ENCODE data around the gene BIN2. TPM values are rescaled to one million over a fixed set of nuclear protein-coding genes. Genes with fewer than 3 reads are reported as not detected.

BIN2 gene
- total and polyA plus RNA-seq, 9 of the 15 experiments (the other 6 are each of a cell fraction or from before 2014, with no cell fraction given) = 0.04 to 0.39 (median 0.25) TPM; not detected in 1

DNA sequence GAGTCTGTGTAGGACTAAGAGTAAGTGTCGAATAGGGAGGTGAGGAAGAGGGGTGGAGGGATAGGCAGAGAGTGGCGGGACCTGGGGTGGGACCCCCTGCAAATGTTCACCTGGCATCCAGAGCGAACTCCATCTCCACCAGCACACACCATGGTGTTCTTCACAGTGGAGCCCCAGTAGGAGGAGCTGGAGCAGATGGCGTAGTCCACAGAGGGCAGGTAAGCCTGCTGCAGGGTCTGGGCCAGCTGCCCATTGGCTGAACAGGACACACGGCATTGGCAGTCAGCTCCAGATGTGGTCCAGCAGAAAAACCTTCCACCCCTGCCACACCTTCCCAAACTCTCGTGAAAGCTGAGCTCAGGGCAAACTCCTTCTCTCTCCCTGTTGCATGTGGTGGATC, 15.8 kb upstream of the BIN2 start:
- BruUV-seq (replicated peaks) = no TSS peak
- ChIA-PET CTCF (ENCODE audit: low intra/inter-chr PET ratio) (no interaction called here), POLR2A (interaction anchor here (0.7 to 0.8 kb wide), 2 partner anchors 156 to 752 kb away, joined by 3 read pairs; no protein-coding TSS in a partner anchor)
- Histone ChIP-seq H3K9me1 (ENCODE audit: control insufficient read depth, insufficient read depth, low read length) (no peaks in the 10 kb centered on the region), H3K4me2 (ENCODE audit: insufficient read depth, low read length) (no peak overlapping the region), H3K9ac (ENCODE audit: insufficient read depth in 1 of 2, low read depth in 2 of 2, low read length in 2 of 2) (peak overlapping the region in 1 of 2 experiments; percentile 50; a peak in 1 of 4 replicates), H4K20me1 (replicated peaks; ENCODE audit: control insufficient read depth, insufficient read depth, low read length) (no peaks in the 10 kb centered on the region), H3K27ac (ENCODE audit: extremely low read depth, low read depth, low read length) (no peak overlapping the region), H3K27me3 (ENCODE audit: control insufficient read depth in 2 of 2, insufficient read depth in 2 of 2, low read length in 2 of 2) (no peaks in the 10 kb centered on the region), H3K4me3 (no peak overlapping the region), H3K79me2 (ENCODE audit: control insufficient read depth, insufficient read depth, low read length) (no peaks in the 10 kb centered on the region), H3K4me1 (replicated peaks in 1 of 2; ENCODE audit: control insufficient read depth in 2 of 2, insufficient read depth in 2 of 2, low read length in 2 of 2) (peaks cover 2 to 10% of the 10 kb centered on the region in 2 experiments; a peak in 3 of 5 replicates), H3K36me3 (ENCODE audit: control insufficient read depth, insufficient read depth, low read length) (no peaks in the 10 kb centered on the region), H2AFZ (ENCODE audit: low read depth, low read length) (no peak overlapping the region), H3K9me3 (replicated peaks; ENCODE audit: control insufficient read depth, insufficient read depth, low read depth, low read length) (no peaks in the 10 kb centered on the region)
- TF ChIP-seq SMARCC2 (IDR thresholded peaks at IDR 0.05; ENCODE audit: low read depth) = no peak
- TF ChIP-seq, protein P1, sequence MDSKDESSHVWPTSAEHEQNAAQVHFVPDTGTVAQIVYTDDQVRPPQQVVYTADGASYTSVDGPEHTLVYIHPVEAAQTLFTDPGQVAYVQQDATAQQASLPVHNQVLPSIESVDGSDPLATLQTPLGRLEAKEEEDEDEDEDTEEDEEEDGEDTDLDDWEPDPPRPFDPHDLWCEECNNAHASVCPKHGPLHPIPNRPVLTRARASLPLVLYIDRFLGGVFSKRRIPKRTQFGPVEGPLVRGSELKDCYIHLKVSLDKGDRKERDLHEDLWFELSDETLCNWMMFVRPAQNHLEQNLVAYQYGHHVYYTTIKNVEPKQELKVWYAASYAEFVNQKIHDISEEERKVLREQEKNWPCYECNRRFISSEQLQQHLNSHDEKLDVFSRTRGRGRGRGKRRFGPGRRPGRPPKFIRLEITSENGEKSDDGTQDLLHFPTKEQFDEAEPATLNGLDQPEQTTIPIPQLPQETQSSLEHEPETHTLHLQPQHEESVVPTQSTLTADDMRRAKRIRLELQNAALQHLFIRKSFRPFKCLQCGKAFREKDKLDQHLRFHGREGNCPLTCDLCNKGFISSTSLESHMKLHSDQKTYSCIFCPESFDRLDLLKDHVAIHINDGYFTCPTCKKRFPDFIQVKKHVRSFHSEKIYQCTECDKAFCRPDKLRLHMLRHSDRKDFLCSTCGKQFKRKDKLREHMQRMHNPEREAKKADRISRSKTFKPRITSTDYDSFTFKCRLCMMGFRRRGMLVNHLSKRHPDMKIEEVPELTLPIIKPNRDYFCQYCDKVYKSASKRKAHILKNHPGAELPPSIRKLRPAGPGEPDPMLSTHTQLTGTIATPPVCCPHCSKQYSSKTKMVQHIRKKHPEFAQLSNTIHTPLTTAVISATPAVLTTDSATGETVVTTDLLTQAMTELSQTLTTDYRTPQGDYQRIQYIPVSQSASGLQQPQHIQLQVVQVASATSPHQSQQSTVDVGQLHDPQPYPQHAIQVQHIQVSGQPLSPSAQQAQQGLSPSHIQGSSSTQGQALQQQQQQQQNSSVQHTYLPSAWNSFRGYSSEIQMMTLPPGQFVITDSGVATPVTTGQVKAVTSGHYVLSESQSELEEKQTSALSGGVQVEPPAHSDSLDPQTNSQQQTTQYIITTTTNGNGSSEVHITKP (IDR thresholded peaks at IDR 0.05; ENCODE audit: partially characterized antibody) = peak; percentile 34
- WGBS (ENCODE audit: insufficient coverage, low coverage, missing lambda C conversion rate) = 59% methylated on average over 5 of the region's 6 CpGs
- FAIRE-seq = no peak
- in situ Hi-C loops (cut with MboI) (loop anchor here (5.0 kb wide), 1 partner anchor 72 kb away; no protein-coding TSS in a partner anchor), intact Hi-C loops (cut with micrococcal nuclease) (loop anchor here (5.0 kb wide), 3 partner anchors 32 to 572 kb away; no protein-coding TSS in a partner anchor)
- no peak for DNase-seq (ENCODE audit: extremely low read depth in 1 of 4, low spot score in 3 of 4)
- no peak for ATAC-seq

Data from K562 (cell line).